GM18907 (cell line): ENCODE measurements around the gene IFI27L2.

Experiments
- ATAC-seq: cut with Tn5 transposase; IDR thresholded peaks from one replicate; pipeline ENCODE4 v1.9.1; 2021; ENCODE audit warnings: mild to moderate bottlenecking, moderate library complexity; ENCODE audit not compliant: unreplicated experiment

IFI27L2 gene

DNA sequence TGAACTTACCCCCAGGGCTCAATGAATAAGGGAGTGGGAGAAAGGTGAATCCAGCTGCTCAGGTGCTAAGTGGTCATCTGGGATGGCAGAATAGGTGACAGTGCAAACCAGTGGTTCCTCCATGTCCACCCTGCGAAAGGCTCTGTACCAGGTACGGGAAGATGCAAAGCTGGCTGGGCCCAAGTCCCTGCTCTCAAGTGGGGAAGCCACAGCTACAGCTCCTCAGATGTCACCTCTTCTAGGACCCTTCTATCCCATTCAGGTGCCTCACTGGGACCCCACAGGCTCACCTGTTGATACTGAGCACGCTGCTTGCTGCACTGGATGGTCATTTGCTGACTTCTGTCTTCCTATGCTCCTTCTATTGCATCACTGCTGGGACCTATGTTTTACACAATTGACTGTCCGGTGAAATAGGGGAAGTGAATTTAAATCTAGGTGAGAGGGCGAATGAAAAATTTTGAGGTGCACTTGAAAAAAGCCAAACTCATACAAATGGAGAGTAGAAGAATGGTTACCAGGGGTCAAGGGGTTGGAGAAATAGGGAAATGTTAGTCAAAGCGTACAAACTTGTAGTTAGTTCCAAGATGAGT, 24.4 kb upstream of the IFI27L2 start:
- no peak for ATAC-seq

DNA sequence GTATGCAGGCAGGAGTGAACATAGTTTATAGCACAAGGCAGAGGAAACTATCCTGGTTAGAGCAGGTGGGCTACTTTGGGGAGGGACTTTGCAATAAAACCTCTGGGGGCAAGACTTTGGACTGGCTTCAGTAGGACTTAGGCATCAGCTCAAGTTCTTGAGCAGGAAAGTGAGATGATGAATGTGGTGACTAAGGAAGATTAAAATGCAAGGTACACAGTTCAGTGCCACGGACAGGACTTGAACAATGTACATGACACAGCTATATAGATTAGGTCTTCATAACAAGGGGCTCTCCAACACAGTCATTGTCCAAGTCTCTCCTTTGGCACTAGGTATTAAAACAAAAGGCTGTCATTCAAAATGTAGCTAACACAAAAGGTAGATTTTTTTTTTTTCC, 23.3 kb upstream of the IFI27L2 start:
- ATAC-seq: no peak

DNA sequence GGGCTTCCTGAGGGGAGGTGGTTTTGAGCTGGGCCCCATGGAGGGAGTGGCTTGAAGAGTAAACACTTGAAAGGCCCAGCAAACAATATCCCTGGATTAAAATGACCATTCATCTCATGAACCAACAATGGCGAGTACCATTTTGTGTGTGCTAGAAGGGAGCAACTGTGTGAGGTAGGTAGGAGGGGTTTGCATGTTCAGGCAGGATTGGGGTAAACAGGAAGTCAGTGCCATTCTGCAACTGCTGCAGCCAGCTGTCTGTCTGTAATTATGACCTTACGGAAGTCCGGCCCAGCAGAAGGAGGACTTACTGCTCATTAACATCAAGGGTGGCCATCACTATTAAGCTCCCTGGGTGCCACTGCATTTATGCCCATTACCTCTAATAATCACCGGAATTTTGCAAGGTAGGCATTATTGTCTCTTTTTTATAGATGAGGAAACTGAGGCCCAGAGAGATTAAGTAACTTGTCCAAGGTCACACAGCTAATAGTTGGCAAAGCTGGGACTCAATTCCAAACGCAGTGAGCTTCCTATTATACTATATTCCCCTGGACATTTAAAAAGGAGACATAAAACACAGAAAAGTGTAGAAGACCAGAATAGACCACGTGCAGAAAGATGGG, 16.6 kb upstream of the IFI27L2 start:
- ATAC-seq: no peak

DNA sequence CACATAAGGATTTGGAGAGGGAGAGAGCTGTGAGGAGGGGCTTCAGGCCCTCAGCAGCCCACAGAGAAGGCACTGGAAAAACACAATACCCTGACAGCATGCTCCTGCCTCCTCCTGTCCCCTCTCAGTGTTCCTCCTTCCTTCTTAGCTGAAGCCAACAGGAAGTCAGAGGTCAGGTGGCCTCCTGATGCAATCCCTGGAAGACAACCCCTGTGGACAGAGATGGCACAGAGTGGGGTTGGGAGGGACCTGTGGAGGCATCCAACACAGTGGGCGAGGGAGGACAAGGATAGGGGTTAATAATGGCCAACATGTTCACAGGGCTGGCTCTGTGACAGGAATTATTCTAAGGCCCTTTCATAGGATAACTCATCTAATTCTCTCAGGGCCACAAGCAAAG, 15.4 kb upstream of the IFI27L2 start:
- ATAC-seq: no peak

DNA sequence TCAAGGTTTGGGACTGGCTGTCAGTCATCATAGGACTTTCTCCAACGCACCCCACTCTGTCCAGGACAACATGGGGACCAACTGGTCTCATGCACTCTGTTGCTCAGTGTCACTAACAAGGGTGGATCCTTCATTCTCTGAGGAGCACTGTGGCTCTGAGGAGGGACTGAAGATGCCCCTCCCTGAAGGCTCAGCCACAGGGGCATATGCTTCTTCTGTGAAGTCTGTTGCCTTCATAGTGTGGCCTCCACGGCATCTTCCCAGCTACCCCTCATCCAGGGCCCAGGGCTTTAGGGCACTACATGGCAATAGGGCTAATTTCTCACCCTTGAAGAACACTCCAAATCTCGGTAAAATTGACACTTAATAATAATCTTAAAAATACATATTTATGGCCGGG, 14.3 kb upstream of the IFI27L2 start:
- ATAC-seq: no peak

DNA sequence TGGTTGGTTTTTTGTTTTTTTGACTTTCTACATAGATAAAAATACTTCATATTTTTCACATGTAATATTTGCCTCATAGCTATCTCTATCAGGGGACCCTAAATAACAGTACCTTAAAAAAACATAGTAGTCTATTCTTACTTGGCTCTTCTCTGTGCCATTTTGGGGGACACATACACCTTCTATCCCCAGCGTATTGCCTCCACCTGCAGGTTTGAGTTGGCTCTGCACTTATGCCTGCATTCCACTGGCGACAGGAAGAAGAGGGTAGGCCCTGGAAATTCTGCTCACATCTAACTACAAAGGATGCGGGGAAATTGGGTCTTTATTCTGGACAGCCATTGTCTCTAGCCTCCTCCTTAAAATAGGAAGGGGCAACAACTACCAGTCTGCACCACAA, 13.8 kb upstream of the IFI27L2 start:
- no peak for ATAC-seq

DNA sequence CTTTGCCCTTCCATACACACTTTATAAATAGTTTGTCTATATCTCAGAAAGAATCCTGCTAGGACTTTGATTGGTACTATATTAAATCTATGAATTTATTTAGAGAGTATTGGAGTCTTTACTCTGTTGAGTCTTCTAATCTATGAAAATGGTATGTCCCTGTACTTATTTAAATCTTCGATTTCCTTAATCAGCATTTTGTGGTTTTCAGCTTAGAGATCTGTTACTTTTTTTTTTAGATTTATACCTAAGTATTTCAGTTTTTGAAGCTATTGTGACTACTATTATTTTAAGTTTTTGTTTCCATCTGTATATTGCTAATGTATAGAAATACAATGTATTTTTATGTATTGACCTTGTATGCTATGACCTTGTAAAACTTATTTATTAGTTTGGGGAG, 13.4 kb upstream of the IFI27L2 start:
- no peak for ATAC-seq

DNA sequence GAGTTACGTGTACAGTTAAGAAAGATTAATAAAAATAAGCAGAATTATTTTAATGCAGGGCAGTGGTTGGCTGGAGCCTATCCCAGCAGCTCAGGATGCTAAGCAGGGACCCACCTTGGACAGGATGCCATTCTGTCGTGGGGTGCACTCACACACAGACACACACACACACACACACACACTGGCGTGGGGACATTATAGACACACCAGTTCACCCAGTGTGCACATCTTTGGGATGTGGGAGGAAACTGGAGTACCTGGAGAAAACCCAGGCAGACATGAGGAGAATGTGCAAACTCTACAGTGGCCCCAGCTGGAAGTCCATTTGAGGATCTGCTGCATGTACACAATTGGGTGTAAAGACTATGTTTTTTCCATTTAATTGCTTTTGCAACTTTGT, 12.8 kb upstream of the IFI27L2 start:
- ATAC-seq: no peak

DNA sequence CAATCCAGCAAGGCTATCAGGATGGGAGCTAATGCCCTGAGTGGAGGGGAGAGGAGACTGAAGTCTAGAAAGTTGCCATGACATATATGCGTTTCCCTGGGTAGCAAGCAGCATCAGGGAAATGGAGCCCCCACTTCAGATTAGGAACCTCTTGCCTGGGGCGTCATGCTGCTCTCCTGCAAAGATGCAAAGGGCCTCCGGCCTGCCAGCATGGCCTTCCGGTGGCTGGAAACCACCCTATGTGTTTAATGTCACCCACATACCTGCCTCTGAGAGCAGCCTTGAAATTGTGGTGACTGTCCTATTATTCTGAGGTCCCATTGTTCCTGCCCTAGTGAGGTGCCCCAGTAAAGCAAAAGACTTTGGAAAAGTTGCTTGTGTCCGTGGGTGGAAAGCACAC, 10.0 kb upstream of the IFI27L2 start:
- no peak for ATAC-seq

DNA sequence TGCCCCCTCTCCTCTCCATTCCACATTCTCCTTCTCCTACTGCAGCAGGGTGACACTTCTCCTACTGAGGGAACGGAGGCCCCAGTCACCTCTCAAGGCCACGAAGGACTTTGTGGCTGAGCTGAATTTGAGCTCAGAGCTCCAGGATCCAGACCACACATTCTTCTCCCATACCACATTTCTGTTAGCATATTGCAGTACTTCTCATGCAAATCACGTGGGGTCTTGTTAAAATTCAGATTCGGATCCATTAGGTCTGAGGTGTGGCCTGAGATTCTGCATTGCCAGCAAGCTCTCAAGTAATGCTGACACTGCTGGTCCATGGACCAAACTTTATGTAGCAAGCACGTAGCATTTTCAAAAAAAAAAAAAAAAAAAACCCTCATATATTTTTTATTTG, 9.6 kb upstream of the IFI27L2 start:
- ATAC-seq: no peak

DNA sequence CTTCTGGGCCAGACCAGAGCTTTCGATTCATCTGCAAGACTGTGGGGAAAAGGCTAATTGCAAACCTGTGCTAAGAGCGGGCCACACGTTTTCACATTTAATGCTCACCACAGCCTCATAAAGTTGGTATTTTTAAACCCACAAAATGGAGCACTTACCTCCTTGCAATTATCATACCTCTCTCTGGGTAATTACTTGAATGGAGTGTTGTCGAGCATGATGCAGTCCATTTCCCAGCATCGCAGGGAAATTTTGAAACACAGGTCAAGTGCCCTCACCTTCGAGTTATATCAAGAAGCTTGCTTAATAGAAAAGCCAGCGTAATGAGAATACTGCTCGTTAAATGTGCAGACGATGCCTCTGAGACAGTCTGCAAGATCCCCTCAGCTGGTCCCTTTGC, 8.8 kb upstream of the IFI27L2 start:
- ATAC-seq: no peak

DNA sequence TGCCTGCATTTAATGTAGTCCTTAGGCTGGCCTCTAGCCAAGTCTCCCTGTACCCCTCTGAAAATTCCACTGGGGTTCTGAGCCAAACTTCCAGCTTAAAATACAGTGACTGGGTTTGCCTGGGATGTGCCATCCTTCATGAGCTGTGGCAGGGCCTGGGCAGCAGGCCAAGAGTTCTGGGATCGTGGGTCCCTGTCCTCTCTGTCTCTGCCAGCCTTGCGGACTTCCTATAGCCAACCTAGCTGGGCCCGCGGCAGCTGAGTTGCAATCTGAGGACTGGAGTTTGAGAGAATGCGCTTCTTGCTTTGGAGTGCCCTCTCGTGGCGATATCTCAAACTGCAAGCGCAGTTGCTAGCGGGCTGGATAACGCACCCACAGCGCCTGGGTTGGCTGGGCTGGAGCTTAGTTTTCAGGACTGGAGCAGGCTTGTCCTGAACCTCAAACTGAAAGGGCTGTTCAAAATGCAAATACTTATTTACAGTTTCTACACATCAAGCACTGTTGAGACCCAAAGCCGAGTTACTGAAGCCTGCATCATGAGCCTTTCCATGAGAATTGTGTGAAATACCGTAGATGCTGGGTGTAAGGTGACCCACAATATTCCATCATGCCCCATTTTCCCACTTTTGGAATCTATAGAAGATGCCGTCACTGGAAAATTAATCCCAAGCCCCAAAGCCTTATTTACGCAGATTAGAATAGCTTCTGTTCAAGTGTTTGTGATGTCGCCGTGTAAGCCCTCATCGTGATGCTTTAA, 7.3 kb upstream of the IFI27L2 start:
- ATAC-seq: peak; percentile 81

DNA sequence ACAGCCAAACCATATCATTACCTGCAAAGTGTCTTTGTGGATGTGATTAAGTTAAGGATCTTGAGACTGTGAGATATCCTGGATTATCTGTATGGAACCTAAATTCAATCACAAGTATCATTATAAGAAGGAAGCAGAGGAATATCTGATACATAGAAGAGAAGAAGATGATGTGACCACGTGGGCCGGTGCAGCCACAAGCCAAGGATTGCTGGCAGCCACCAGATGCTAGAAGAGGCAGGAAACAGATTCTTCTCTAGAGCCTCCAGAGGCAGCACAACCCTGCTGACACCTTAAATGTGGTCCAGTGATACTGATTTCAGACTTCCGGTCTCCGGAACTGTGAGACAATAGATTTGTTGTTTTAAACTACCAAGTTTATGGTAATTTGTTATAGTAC, 6.1 kb upstream of the IFI27L2 start:
- ATAC-seq: no peak

DNA sequence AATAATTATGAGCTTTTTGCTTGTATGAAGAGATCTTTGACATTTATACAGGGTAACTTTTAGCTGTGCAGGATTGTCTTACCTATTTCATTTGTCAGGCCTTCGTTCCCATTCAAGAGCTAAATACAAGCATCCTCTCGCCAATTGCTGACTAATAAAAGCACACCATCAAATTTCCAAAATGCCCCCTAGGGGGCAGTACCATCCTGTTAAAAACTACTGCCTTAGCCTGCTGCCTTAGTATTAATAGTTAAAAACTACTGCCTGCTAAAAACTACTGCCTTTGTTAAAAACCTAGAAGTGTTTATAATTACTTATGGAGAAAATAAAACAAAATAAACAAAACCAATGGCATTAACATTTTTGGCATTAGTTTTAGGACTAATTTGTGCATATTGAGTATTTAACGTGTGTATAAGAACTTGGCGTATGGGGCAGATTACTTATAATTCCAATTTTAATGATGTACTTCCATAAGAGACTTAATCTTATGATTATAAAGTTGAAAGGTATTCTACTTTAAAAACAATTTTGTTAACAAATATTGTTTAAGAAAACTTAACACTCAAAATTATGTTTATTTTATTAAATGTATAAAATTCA, 3.0 kb upstream of the IFI27L2 start:
- ATAC-seq: no peak

DNA sequence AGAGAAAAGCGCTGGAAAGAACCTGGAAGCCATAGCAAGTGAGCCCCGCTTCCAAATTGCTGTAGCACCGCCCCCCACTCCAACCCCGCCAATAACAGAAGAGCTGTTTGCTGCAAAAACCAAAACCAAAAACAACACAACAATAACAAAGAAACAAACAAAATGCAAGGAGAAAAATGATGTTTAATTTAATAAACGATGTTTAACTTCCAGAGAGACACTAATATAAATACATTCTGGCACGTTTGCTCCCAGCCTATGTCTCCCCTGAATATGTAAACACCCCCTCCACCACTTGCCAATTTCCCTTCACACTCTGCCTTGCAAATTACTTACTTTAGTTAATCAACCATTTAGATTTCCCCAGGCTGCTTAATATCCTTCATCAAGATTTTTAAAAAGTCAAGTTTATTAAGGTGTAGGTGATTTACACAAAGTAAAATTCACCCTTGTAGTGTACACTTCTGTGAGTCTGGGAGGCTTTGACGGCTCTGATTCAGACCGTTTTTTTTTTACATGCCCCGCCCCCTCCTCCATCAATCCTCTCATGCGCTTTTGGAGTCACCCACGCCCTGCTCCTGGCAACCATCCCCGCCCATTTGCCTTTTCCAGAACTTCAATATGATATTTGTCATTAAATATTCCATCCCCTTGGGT, 482 bp upstream of the IFI27L2 start:
- no peak for ATAC-seq

DNA sequence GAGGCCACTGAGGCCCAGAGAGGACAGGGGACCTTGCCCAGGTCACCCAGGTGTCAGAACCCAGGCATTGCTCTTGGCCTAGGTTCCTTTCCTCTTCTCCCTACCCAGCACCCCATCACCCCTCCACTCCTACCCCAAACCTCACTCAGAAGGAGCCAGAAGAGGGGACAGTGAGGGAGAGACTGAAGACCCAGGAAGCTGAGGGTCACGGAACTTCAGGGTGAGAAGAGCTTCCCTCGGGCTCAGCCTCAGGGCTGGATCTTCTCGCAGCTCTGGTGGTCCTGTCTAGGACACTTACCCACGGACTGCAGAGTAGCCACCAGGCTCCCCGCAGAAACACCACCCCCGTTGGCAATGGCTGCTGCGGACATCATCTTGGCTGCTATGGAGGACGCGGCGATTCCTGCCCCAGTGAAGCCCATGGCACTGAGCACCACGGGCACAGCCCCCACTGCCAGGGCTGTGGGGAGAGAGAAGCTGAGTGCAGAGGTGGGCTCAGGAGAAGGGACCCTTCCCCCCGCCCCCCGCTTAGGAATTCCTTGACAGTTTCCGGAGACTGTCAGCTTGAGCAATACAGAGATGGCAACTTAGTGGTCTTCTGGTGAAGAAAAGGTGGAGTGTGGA, 1.1 kb downstream of the IFI27L2 start:
- no peak for ATAC-seq

DNA sequence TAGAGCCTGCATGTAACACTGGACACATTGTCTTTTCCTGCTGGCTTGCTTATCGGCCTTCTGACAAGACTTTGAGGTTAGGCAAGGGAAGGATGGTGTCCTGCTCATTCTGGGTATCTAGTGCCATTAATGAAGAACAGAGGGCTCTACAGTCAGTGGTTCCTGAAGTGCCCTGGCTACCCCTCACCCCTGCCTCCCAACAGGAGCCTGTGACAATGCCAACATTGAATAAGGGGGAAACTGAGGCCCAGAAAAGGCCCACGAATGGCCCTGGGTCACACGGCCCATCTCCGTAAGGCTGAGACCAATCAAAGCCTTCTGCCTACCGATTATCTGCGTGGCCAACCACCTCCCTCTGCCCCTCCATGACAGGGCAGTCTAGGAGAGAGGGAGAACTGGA, 2.1 kb downstream of the IFI27L2 start:
- ATAC-seq: no peak

DNA sequence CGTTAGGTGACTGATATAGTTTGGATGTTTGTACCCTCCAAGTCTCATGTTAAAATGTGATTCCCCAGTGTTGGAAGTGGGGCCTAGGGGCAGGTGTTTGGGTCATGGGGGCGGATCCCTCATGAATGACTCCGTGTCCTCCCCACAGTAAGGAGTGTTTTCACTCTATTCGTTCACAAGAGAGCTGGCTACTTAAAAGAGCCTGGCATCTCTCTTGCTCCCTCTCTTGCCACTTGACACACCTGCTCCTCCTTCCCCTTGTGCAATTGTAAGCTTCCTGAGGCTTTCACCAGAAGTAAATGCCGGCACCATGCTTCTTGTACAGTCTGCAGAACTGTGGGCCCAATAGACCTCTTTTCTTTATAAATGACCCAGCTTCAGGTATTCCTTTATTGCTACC, 2.6 kb downstream of the IFI27L2 start:
- ATAC-seq: no peak

DNA sequence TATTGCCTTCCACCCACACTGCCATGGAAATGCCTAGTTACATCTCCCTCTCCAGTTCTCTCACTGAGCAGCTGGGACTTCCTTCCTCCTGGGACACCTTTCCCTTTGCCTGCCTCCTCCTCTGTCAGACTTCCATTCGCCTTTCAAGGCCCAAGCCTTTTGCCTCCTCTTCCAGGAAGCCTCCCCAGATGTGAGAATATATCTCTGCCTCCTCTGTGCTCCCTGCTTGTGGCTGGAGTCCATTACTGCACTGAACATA, 3.1 kb downstream of the IFI27L2 start:
- ATAC-seq: no peak

DNA sequence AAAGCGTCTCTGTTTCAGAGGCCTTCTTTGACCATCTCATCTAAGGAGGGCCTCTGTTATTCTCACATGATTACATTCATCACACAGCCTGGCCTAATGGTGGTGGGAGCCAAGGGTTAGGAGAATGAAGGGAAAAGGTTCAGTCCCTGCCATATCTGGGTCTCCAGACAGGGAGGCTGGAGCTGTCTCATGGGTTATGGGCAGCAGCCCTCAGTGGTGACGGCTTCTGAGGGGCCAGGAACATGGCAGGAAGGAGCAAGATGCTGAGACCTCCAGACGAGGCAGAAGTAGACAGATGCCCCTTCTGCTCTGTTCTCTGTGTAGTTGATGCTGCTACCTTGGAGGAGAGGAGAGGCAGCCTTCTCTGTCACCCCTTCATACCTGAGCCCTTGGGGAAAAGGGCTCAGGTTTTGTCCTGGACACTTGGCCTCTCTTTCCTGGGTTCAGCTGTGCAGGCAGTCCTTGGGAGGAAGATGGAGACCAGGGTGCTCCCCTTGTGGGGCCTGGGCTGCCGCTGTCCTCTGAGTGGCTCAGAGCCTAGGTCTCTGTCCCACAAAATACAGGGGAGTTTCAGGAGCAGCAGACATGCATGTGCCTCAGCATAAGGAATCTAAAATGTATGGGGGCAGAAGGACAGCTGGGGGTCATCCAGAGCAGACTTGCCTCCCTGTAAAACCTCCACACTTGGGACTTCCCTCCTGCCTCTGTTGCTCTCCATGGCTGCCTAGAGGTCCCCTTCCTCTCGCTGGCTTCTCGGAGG, 3.6 kb downstream of the IFI27L2 start:
- no peak for ATAC-seq
